ENCODE data around the gene TRMT10A. TPM values are rescaled to one million over a fixed set of nuclear protein-coding genes. Genes with fewer than 3 reads are reported as not detected.
"Not testable (repeated sequence)": the region's sequence is repeated elsewhere in the genome, so short reads cannot be mapped to it uniquely, and the experiment has no call there.

The TRMT10A gene
- total and polyA plus RNA-seq, 2 donors from 2014 or later, result 4.3 to 5.7 TPM

- intact Hi-C loops (cut with DNase I), result no loop called here
- DNase-seq, result no peak
- Histone ChIP-seq H3K27me3 (ENCODE audit: control insufficient read depth, insufficient read depth, low read length) (no peaks in the 10 kb centered on the region), H3K27ac (ENCODE audit: low read depth in 2 of 2, low read length in 2 of 2) (no peak overlapping the region), H3K4me1 (ENCODE audit: control insufficient read depth in 2 of 3, insufficient read depth in 2 of 3, low read depth in 1 of 3, low read length in 3 of 3) (no peaks in the 10 kb centered on the region), H3K4me3 (ENCODE audit: low read length in 3 of 3) (no peak overlapping the region), H3K9me3 (ENCODE audit: control insufficient read depth in 2 of 3, insufficient read depth in 1 of 3, low read length in 3 of 3) (peaks cover 0 to 2% (median 0%) of the 10 kb centered on the region in 3 donors), H3K9ac (ENCODE audit: low read length in 3 of 3) (no peak overlapping the region), H3K36me3 (ENCODE audit: control insufficient read depth in 2 of 3, insufficient read depth in 3 of 3, low read length in 3 of 3) (no peaks in the 10 kb centered on the region)
- no peak for TF ChIP-seq CTCF (IDR thresholded peaks at IDR 0.05; ENCODE audit: borderline replicate concordance, extremely low read depth, insufficient read depth)
- no peak for FAIRE-seq
Observed at GRCh38 chr4:99540277-99540939, 23.4 kb downstream of the TRMT10A start.

DNA sequence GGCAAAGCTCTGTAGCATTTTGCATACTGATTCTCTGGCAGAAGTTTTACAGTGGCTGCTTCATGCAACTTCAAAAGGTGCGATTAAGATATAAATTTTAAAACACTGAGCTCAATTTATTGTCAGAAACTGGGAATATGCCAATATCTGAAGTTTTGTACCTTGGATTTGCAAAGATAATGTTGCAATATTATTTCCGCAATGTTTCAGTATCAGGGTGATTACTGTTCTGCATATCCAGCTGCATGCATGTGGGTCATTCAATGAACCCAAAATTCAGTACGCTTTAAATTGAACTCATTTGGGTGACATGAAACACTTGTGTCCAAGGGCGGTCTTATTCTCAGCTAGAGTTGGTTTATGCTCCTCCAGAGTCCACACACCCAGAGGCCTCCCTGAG is 26.2 kb downstream of the TRMT10A start:
- intact Hi-C loops (cut with DNase I), result no loop called here
- Histone ChIP-seq H3K27ac (ENCODE audit: low read depth in 2 of 2, low read length in 2 of 2) (no peak overlapping the region), H3K27me3 (ENCODE audit: control insufficient read depth, insufficient read depth, low read length) (no peaks in the 10 kb centered on the region), H3K9ac (ENCODE audit: low read length in 3 of 3) (no peak overlapping the region), H3K9me3 (ENCODE audit: control insufficient read depth in 2 of 3, insufficient read depth in 1 of 3, low read length in 3 of 3) (no peaks in the 10 kb centered on the region), H3K4me1 (ENCODE audit: control insufficient read depth in 2 of 3, insufficient read depth in 2 of 3, low read depth in 1 of 3, low read length in 3 of 3) (no peaks in the 10 kb centered on the region), H3K36me3 (ENCODE audit: control insufficient read depth in 2 of 3, insufficient read depth in 3 of 3, low read length in 3 of 3) (no peaks in the 10 kb centered on the region), H3K4me3 (ENCODE audit: low read length in 3 of 3) (no peak overlapping the region)
- DNase-seq (no peak), FAIRE-seq (no peak)
- no peak for TF ChIP-seq CTCF (IDR thresholded peaks at IDR 0.05; ENCODE audit: borderline replicate concordance, extremely low read depth, insufficient read depth)

DNA sequence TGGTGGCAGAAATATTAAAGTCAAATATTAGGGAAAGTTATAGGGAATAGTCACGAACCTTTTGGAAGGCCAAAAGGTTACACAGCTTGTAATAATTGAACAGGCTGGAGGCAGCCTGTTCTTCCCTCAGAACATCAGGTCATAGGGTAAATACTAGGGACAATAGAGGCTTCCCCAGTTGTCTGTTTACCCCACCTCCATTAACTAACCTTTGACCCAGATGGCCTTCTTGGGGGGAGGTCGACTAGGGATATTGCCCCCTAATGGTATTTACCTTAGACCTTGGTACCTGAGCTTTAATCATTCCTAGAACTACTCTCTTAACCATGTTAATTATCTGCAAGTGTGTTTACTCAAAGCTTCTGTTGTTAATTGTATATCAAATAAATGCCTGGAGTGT is 27.0 kb downstream of the TRMT10A start:
- Histone ChIP-seq H3K9me3 (ENCODE audit: control insufficient read depth in 2 of 3, insufficient read depth in 1 of 3, low read length in 3 of 3) (no peaks in the 10 kb centered on the region), H3K4me1 (ENCODE audit: control insufficient read depth in 2 of 3, insufficient read depth in 2 of 3, low read depth in 1 of 3, low read length in 3 of 3) (no peaks in the 10 kb centered on the region), H3K4me3 (ENCODE audit: low read length in 3 of 3) (no peak overlapping the region), H3K27ac (ENCODE audit: low read depth in 2 of 2, low read length in 2 of 2) (no peak overlapping the region), H3K36me3 (ENCODE audit: control insufficient read depth in 2 of 3, insufficient read depth in 3 of 3, low read length in 3 of 3) (no peaks in the 10 kb centered on the region), H3K27me3 (ENCODE audit: control insufficient read depth, insufficient read depth, low read length) (no peaks in the 10 kb centered on the region), H3K9ac (ENCODE audit: low read length in 3 of 3) (no peak overlapping the region)
- no peak for TF ChIP-seq CTCF (IDR thresholded peaks at IDR 0.05; ENCODE audit: borderline replicate concordance, extremely low read depth, insufficient read depth)
- DNase-seq (no peak), FAIRE-seq (no peak)
- intact Hi-C loops (cut with DNase I), result no loop called here

DNA sequence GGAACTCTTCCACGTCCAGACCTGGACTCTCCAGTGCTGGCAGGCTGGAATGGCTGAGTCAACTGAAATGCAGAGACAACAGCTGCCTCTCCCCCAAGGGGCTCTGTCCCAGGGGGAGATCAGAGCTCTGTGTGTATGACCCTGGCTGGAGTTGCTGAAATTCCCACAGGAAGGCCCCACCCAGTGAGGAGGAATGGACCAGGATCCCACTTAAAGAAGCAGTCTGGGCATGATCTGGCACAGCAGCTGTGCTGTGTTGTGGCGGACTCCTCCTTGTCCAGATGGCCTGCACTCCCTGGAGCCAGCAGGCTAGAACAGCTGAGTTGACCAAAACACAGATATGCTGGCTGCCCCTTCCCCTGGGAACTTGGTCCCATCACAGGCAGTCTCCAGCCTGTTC is 27.6 kb downstream of the TRMT10A start:
- intact Hi-C loops (cut with DNase I), result no loop called here
- TF ChIP-seq CTCF (IDR thresholded peaks at IDR 0.05; ENCODE audit: borderline replicate concordance, extremely low read depth, insufficient read depth), result no peak
- FAIRE-seq (no peak), DNase-seq (peak in 2 of 5 donors; percentile 1 to 28)
- Histone ChIP-seq H3K4me3 (ENCODE audit: low read length in 3 of 3) (no peak overlapping the region), H3K4me1 (ENCODE audit: control insufficient read depth in 2 of 3, insufficient read depth in 2 of 3, low read depth in 1 of 3, low read length in 3 of 3) (no peaks in the 10 kb centered on the region), H3K36me3 (ENCODE audit: control insufficient read depth in 2 of 3, insufficient read depth in 3 of 3, low read length in 3 of 3) (no peaks in the 10 kb centered on the region), H3K9me3 (ENCODE audit: control insufficient read depth in 2 of 3, insufficient read depth in 1 of 3, low read length in 3 of 3) (no peaks in the 10 kb centered on the region), H3K27ac (ENCODE audit: low read depth in 2 of 2, low read length in 2 of 2) (no peak overlapping the region), H3K27me3 (ENCODE audit: control insufficient read depth, insufficient read depth, low read length) (no peaks in the 10 kb centered on the region), H3K9ac (ENCODE audit: low read length in 3 of 3) (no peak overlapping the region)

- H3K27ac ChIP-seq (ENCODE audit: low read depth in 2 of 2, low read length in 2 of 2); intact Hi-C loops (cut with DNase I); DNase-seq; FAIRE-seq; H3K9ac ChIP-seq (ENCODE audit: low read length in 3 of 3); H3K9me3 ChIP-seq (ENCODE audit: control insufficient read depth in 2 of 3, insufficient read depth in 1 of 3, low read length in 3 of 3); H3K4me1 ChIP-seq (ENCODE audit: control insufficient read depth in 2 of 3, insufficient read depth in 2 of 3, low read depth in 1 of 3, low read length in 3 of 3); H3K27me3 ChIP-seq (ENCODE audit: control insufficient read depth, insufficient read depth, low read length); H3K36me3 ChIP-seq (ENCODE audit: control insufficient read depth in 2 of 3, insufficient read depth in 3 of 3, low read length in 3 of 3); H3K4me3 ChIP-seq (ENCODE audit: low read length in 3 of 3): not testable (repeated sequence)
Observed at GRCh38 chr4:99534699-99535098, 29.1 kb downstream of the TRMT10A start.
